HG03571 (cell line): ENCODE measurements around the gene RAB11FIP3.

ENCODE experiments used
- ATAC-seq: cut with Tn5 transposase; IDR thresholded peaks from one replicate; pipeline ENCODE4 v1.9.1; 2021; ENCODE audit not compliant: unreplicated experiment

RAB11FIP3 gene

DNA sequence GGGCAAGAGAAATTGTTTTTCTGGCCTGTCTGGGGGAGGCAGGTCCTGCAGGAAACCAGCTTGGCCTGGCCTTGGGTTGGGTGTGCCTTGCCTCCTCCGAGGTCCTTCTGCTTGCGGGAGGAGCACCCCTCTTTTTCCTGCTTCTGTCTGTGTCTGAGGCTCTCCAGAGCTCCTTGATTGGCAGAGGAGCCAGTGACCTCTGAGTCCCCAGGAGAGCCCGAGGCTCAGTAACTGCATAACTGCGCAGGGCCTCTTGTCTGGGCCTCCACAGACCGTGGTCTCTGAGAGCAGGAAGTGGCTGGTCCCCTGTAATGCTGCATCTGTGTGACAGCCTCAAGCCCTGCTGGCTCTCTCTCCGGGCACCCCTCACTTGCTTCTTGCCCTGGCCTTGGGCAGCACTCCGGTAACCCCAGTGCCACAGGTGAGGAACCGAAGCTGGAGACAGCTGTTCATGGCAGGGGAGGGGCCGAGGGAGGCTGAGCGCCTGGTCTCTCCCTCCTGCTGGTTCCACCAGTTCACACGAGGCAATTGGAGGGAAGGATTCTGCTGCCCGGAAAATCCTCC, 103.6 kb downstream of the RAB11FIP3 start:
- ATAC-seq = no peak

GRCh38 chr16:530111-530817, 104.8 kb downstream of the RAB11FIP3 start:
- ATAC-seq = no peak

GRCh38 chr16:531494-532125, 106.2 kb downstream of the RAB11FIP3 start:
- ATAC-seq = no peak

- no peak for ATAC-seq
Measured at GRCh38 chr16:533391-534123, 108.1 kb downstream of the RAB11FIP3 start.

- no peak for ATAC-seq
Measured at GRCh38 chr16:534135-534534, 108.7 kb downstream of the RAB11FIP3 start.

DNA sequence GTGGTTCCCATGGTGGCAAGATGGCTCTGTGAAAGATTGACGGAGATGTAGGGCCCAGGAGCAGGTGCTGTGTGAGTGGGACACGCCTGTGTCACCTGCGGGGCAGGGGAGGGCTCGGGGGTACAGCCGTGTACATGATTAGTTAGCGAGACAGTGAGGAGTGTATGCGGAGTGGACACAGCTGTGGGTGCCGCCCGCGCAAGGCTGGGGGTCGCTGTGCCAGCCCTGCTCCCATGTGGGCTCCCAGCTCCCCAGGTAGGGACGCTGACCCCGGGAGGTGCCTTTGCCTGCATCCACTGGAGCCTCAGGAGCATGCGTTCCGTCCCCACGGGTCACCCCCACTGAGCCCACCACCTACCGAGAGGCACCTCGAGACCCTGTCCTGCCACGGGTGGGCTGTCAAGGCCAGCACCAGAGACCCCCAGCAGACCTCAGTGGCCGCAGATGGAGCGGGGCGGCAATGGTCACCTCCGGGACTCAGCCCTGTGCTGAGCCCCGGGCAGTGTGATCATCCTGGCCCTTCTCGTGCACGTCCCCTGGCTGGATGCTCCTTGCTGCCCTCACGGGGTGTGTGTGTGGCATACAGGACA, 109.5 kb downstream of the RAB11FIP3 start:
- no peak for ATAC-seq

DNA sequence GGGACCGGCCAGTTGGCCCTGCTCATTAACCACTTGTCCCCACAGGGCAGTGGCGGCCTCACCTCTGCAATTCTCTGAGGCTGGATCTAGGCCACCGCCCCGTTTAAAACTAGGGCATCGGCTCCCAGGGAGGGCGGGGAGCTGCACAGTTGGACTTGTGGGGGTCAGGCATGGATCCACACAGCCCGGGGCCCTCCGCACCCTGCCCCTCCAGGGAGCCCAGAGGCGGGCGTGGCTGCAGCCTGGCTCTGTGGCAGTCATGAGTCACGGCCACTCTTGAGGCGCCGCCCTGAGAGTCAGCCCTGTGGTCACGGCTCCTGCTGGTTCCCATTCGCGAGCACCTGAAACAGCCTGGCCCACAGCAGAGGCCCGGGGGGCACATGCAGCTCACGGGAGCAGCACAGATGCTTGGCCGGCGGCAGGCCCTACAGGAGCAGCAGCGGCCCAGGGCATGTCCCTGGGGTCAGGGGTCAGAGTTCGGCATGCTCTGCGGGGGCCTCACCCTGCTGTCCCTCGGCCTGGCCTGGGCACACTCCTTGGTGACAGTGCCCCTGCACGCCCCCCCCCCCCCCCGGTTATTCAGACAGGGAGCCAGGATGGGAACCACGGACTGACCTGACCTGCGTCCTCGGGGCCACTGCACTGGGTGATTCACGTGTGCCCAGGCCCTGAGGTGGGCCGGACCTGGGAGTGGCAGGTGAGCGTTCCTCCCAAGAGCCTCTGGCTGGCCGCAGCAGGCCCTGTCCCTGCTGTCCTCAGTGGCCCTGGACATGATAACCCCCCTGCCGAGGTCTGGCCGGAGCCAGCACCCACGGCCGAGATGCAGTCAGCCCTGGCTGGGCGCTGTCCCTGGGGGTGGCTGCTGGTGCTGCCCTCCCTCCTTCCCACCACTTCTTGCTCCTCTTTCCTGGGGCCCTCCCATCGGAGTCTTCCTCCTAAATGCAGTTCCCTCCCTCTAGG, 110.3 kb downstream of the RAB11FIP3 start:
- no peak for ATAC-seq

DNA sequence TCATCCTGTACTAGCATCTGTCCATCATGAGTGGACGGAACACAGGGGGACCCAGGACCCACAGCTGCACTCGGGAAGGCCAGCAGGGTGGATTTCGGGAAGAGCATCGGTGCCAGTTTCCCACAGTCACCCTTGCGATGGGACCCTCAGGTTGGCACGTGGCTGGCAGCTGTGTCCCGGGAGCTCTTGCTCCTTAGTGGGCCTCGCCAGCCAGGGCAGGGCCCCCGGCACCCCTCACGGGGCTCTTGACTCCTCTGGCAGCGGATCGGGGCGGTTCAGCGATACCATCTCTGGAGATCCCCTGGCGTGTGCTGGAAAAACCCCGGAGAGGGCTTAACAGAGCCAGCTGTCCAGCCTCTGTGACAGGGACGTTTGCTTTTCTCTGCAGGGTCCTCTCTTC, 111.3 kb downstream of the RAB11FIP3 start:
- ATAC-seq = no peak

- no peak for ATAC-seq
Measured at GRCh38 chr16:537415-538335, 112.2 kb downstream of the RAB11FIP3 start.

DNA sequence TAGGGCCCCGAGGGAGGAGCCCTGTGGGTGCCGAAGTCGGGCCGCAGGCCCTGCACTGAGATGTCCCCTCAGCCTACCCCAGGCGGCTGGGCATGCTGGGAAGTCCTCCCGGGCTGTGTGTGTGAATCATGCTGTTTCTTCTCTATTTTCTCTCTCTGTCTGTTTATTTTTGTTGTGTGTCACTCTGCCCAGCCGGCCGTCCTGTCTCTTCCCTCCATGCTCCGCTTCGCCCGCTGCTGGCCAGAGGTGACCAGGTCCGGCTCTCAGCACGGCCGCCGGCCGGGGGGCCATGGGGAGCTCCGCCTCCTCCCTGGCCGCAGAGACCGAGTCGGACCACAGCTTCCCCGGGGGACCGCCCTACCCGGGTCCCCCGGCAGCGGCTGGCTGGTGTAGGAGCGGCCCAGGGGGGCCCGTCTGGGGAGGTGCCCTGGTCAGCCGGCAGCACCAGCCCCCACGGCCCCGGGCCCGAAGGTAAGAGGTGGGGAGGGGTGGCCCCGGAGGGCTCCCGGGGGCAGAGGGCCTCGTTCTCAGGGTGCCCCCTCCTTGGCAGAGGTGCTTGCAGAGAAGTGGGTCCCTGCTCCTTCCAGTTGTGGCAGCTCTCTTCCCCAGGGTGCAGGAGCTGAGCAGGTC, 114.6 kb downstream of the RAB11FIP3 start:
- no peak for ATAC-seq

DNA sequence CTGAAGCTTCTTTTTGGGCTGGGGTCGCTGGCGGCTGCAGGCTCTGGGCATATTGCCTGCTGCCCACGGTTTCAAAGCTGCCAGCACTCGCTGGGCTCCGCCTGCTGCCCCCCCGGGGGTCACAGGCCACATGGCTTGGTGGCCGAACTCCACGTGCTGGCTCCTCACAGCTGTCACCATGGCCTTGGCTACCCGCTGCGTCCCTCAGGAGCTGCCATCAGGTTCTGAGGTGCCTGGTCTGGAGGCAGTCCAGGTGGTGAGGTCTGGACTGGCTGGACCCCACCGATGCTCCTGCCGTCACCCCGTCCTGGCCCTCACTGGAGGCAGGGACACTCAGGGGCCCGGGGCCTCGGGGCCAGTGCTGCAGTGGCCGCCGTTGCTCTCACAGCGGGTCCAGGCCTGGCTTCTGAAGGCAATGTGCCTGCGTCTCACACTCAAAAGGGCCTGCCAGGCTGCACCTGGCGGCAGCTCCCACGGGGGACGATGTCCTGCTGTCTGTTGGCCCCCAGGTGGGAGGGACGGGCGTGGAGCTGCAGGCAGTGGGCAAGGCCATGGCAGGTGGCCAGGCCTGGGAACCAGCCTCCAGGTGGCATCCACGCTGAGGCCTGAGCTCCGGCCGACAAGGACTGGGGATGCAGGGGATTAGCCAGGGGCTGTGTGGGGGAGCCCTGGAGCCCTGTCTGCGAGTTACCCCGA, 115.3 kb downstream of the RAB11FIP3 start:
- no peak for ATAC-seq

DNA sequence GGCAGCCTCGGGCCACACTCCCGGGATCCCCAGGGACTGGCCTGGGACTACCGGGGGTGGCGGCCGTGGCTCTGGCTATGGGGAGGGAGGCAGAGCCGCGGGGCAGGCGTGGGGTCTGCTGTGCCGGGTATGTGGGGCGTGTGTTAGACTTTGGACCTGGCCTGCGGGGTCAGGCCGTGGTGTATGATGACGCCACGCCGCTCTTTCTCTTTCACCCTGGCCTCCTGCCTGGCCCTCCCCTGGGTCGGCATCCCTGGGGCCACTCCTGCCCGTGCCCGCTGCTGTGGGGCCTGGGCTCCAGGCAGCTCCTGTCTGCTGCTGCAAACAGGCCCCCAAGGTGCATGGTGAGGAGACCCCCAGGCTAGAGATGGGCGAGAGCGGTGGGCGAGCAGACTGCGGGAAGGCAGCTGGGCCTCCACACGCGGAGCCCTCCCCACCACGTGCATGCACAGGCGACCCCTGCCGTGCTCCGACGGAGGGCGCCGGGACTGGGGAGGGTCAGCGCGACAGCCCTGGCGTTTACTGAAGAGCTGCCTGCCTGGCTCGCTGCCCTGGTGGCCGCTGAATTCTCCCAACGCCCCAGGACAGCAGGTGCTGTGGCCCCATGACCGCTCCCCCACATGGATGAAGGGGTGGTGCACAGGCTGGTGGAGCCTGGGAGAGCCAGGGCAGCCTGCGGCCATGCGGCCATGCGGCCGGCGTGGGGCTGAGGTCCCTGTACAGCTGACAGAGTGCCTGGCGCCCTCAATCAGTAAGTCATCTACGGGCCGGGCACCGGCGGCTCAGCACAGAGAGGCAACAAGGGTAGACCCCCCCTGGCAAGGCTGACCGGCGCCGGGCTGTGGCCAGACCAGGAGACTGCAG, 118.1 kb downstream of the RAB11FIP3 start:
- ATAC-seq = no peak

- ATAC-seq = no peak
Measured at GRCh38 chr16:544517-544916, 119.1 kb downstream of the RAB11FIP3 start.

DNA sequence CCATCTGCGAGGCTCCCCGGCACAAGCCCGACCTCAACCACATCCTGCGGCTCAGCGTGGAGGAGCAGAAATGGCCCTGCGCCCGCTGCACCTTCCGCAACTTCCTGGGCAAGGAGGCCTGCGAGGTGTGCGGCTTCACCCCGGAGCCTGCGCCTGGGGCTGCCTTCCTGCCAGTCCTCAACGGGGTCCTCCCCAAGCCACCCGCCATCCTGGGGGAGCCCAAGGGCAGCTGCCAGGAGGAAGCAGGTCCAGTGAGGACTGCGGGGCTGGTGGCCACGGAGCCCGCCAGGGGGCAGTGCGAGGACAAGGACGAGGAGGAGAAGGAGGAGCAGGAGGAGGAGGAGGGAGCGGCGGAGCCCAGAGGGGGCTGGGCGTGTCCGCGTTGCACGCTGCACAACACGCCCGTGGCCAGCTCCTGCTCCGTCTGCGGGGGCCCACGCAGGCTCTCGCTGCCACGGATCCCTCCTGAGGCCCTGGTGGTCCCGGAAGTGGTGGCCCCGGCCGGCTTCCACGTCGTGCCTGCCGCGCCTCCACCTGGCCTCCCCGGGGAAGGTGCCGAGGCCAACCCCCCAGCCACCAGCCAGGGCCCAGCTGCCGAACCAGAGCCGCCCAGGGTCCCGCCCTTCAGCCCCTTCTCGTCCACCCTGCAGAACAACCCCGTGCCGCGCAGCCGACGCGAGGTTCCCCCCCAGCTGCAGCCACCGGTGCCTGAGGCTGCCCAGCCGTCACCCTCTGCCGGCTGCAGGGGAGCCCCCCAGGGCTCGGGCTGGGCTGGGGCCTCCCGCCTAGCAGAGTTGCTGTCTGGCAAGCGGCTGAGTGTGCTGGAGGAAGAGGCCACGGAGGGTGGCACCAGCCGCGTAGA, 121.7 kb downstream of the RAB11FIP3 start:
- ATAC-seq = no peak

DNA sequence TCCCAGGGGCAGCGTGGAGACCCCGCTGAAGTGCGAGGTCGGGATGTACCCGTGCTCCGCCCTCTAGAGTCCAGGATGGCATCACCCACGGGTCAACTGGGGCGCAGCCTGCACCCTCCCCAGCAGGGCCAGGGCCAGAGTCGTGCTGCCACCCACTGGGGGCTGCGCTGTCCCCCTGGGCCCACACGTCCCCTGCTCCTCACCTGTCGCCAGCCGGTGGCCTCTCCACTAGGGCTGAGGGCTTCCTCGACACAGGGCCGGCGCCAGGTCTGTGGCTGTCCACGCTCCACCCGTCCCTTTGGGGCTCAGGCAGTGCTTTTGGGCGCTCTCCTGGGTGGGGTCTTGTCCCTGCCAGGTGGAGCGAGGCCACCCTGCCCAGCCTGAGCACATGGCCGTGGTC, 123.1 kb downstream of the RAB11FIP3 start:
- no peak for ATAC-seq

DNA sequence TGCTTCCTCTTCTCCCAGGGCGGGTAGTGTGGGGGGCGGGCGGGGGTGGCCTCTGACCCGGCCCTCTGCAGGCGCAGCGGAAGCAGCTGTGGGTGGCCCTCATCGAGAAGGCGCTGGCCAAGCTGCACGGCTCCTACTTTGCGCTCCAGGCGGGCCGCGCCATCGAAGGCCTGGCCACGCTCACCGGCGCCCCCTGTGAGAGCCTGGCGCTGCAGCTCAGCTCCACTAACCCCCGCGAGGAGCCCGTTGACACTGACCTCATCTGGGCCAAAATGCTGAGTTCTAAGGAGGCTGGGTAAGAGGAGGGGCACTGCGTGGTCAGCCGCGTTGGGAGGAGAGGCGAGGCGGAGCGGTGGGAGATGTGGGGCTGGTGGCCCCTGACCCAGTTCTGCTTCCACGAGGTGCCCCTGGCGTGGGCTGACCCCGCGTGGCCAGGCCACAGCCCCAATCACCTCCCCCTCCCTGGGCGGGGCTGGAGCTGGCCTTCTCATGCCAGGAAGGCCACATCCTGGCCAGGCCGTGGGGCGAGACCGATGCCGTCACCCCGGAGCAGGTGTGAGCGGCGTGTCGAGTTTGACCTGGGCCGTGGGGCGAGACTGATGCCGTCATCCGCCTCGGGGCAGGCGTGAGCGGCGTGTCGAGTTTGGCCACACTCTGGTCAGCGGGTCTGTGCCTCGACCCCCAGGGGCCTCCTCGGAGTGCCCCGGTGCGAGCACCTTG, 124.3 kb downstream of the RAB11FIP3 start:
- no peak for ATAC-seq
